ENCODE data around the gene SPIRE2.

Gene SPIRE2

GRCh38 chr16:89895482-89896250 is 67.4 kb downstream of the SPIRE2 start:
- no peaks in the 10 kb centered on the region for H3K27me3 ChIP-seq (ENCODE audit: control insufficient read depth in 1 of 2, insufficient read depth in 2 of 2, low read length in 2 of 2)
- no peak overlapping the region for H3K4me3 ChIP-seq (ENCODE audit: low read depth in 1 of 2, low read length in 2 of 2)
- no peak overlapping the region for H3K27ac ChIP-seq (ENCODE audit: low read depth, low read length)
- no peaks in the 10 kb centered on the region for H3K9me3 ChIP-seq (ENCODE audit: low read length)
- peaks cover 71% of the 10 kb centered on the region for H3K36me3 ChIP-seq (ENCODE audit: insufficient read depth, low read length)
- H3K4me1 ChIP-seq (ENCODE audit: insufficient read depth, low read length): no peaks in the 10 kb centered on the region
- no peak overlapping the region for H3K9ac ChIP-seq (ENCODE audit: low read length)

GRCh38 chr16:89897204-89897603 is 68.9 kb downstream of the SPIRE2 start:
- Histone ChIP-seq H3K9ac (ENCODE audit: low read length) (no peak overlapping the region), H3K4me3 (ENCODE audit: low read depth in 1 of 2, low read length in 2 of 2) (no peak overlapping the region), H3K27ac (ENCODE audit: low read depth, low read length) (no peak overlapping the region), H3K36me3 (ENCODE audit: insufficient read depth, low read length) (peaks cover 71% of the 10 kb centered on the region), H3K9me3 (ENCODE audit: low read length) (no peaks in the 10 kb centered on the region), H3K27me3 (ENCODE audit: control insufficient read depth in 1 of 2, insufficient read depth in 2 of 2, low read length in 2 of 2) (no peaks in the 10 kb centered on the region), H3K4me1 (ENCODE audit: insufficient read depth, low read length) (no peaks in the 10 kb centered on the region)

GRCh38 chr16:89898201-89898967 is 70.1 kb downstream of the SPIRE2 start:
- no peaks in the 10 kb centered on the region for H3K27me3 ChIP-seq (ENCODE audit: control insufficient read depth in 1 of 2, insufficient read depth in 2 of 2, low read length in 2 of 2)
- no peaks in the 10 kb centered on the region for H3K9me3 ChIP-seq (ENCODE audit: low read length)
- no peak overlapping the region for H3K9ac ChIP-seq (ENCODE audit: low read length)
- H3K4me1 ChIP-seq (ENCODE audit: insufficient read depth, low read length): no peaks in the 10 kb centered on the region
- peaks cover 59% of the 10 kb centered on the region for H3K36me3 ChIP-seq (ENCODE audit: insufficient read depth, low read length)
- no peak overlapping the region for H3K27ac ChIP-seq (ENCODE audit: low read depth, low read length)
- H3K4me3 ChIP-seq (ENCODE audit: low read depth in 1 of 2, low read length in 2 of 2): no peak overlapping the region

- H3K36me3 ChIP-seq (ENCODE audit: insufficient read depth, low read length): peaks cover 55% of the 10 kb centered on the region
- no peaks in the 10 kb centered on the region for H3K4me1 ChIP-seq (ENCODE audit: insufficient read depth, low read length)
- H3K27ac ChIP-seq (ENCODE audit: low read depth, low read length): no peak overlapping the region
- no peaks in the 10 kb centered on the region for H3K9me3 ChIP-seq (ENCODE audit: low read length)
- no peak overlapping the region for H3K4me3 ChIP-seq (ENCODE audit: low read depth in 1 of 2, low read length in 2 of 2)
- no peaks in the 10 kb centered on the region for H3K27me3 ChIP-seq (ENCODE audit: control insufficient read depth in 1 of 2, insufficient read depth in 2 of 2, low read length in 2 of 2)
- no peak overlapping the region for H3K9ac ChIP-seq (ENCODE audit: low read length)
Measured at GRCh38 chr16:89899879-89900481, 71.7 kb downstream of the SPIRE2 start.

- Histone ChIP-seq H3K9me3 (ENCODE audit: low read length) (no peaks in the 10 kb centered on the region), H3K4me3 (ENCODE audit: low read depth in 1 of 2, low read length in 2 of 2) (no peak overlapping the region), H3K36me3 (ENCODE audit: insufficient read depth, low read length) (peaks cover 55% of the 10 kb centered on the region), H3K27ac (ENCODE audit: low read depth, low read length) (no peak overlapping the region), H3K4me1 (ENCODE audit: insufficient read depth, low read length) (no peaks in the 10 kb centered on the region), H3K27me3 (ENCODE audit: control insufficient read depth in 1 of 2, insufficient read depth in 2 of 2, low read length in 2 of 2) (no peaks in the 10 kb centered on the region), H3K9ac (ENCODE audit: low read length) (no peak overlapping the region)
Measured at GRCh38 chr16:89900885-89901284, 72.6 kb downstream of the SPIRE2 start.

- H3K36me3 ChIP-seq (ENCODE audit: insufficient read depth, low read length): peaks cover 57% of the 10 kb centered on the region
Measured at GRCh38 chr16:89902980-89903379, 74.7 kb downstream of the SPIRE2 start.

GRCh38 chr16:89903908-89904515 is 75.7 kb downstream of the SPIRE2 start:
- Histone ChIP-seq H3K4me1 (ENCODE audit: insufficient read depth, low read length) (no peaks in the 10 kb centered on the region), H3K27me3 (ENCODE audit: control insufficient read depth in 1 of 2, insufficient read depth in 2 of 2, low read length in 2 of 2) (no peaks in the 10 kb centered on the region), H3K9me3 (ENCODE audit: low read length) (no peaks in the 10 kb centered on the region), H3K4me3 (ENCODE audit: low read depth in 1 of 2, low read length in 2 of 2) (no peak overlapping the region), H3K9ac (ENCODE audit: low read length) (no peak overlapping the region), H3K27ac (ENCODE audit: low read depth, low read length) (no peak overlapping the region), H3K36me3 (ENCODE audit: insufficient read depth, low read length) (peaks cover 55% of the 10 kb centered on the region)

More at GRCh38 chr16:89902980-89903379, 74.7 kb downstream of the SPIRE2 start:
- no peak overlapping the region for H3K27ac ChIP-seq (ENCODE audit: low read depth, low read length)
- H3K27me3 ChIP-seq (ENCODE audit: control insufficient read depth in 1 of 2, insufficient read depth in 2 of 2, low read length in 2 of 2): no peaks in the 10 kb centered on the region
- no peak overlapping the region for H3K4me3 ChIP-seq (ENCODE audit: low read depth in 1 of 2, low read length in 2 of 2)
- H3K9me3 ChIP-seq (ENCODE audit: low read length): no peaks in the 10 kb centered on the region
- H3K4me1 ChIP-seq (ENCODE audit: insufficient read depth, low read length): no peaks in the 10 kb centered on the region
- H3K9ac ChIP-seq (ENCODE audit: low read length): no peak overlapping the region

- no peak overlapping the region for H3K4me3 ChIP-seq (ENCODE audit: low read depth in 1 of 2, low read length in 2 of 2)
- peaks cover 50% of the 10 kb centered on the region for H3K36me3 ChIP-seq (ENCODE audit: insufficient read depth, low read length)
- H3K9ac ChIP-seq (ENCODE audit: low read length): no peak overlapping the region
- no peaks in the 10 kb centered on the region for H3K9me3 ChIP-seq (ENCODE audit: low read length)
- no peaks in the 10 kb centered on the region for H3K27me3 ChIP-seq (ENCODE audit: control insufficient read depth in 1 of 2, insufficient read depth in 2 of 2, low read length in 2 of 2)
- H3K4me1 ChIP-seq (ENCODE audit: insufficient read depth, low read length): no peaks in the 10 kb centered on the region
- H3K27ac ChIP-seq (ENCODE audit: low read depth, low read length): no peak overlapping the region
Measured at GRCh38 chr16:89904606-89905510, 76.6 kb downstream of the SPIRE2 start.

- H3K4me3 ChIP-seq (ENCODE audit: low read depth in 1 of 2, low read length in 2 of 2): no peak overlapping the region
- no peak overlapping the region for H3K27ac ChIP-seq (ENCODE audit: low read depth, low read length)
- no peaks in the 10 kb centered on the region for H3K9me3 ChIP-seq (ENCODE audit: low read length)
- H3K36me3 ChIP-seq (ENCODE audit: insufficient read depth, low read length): peaks cover 45% of the 10 kb centered on the region
- H3K27me3 ChIP-seq (ENCODE audit: control insufficient read depth in 1 of 2, insufficient read depth in 2 of 2, low read length in 2 of 2): no peaks in the 10 kb centered on the region
- H3K9ac ChIP-seq (ENCODE audit: low read length): no peak overlapping the region
- no peaks in the 10 kb centered on the region for H3K4me1 ChIP-seq (ENCODE audit: insufficient read depth, low read length)
Measured at GRCh38 chr16:89905511-89906139, 77.3 kb downstream of the SPIRE2 start.

- Histone ChIP-seq H3K9ac (ENCODE audit: low read length) (no peak overlapping the region), H3K27me3 (ENCODE audit: control insufficient read depth in 1 of 2, insufficient read depth in 2 of 2, low read length in 2 of 2) (no peaks in the 10 kb centered on the region), H3K9me3 (ENCODE audit: low read length) (no peaks in the 10 kb centered on the region), H3K27ac (ENCODE audit: low read depth, low read length) (no peak overlapping the region), H3K4me3 (ENCODE audit: low read depth in 1 of 2, low read length in 2 of 2) (no peak overlapping the region), H3K4me1 (ENCODE audit: insufficient read depth, low read length) (no peaks in the 10 kb centered on the region), H3K36me3 (ENCODE audit: insufficient read depth, low read length) (peaks cover 46% of the 10 kb centered on the region)
Measured at GRCh38 chr16:89906140-89907025, 78.1 kb downstream of the SPIRE2 start.

All from muscle layer of colon (tissue), 2 donors.